ENCODE measurements around the gene FYN. TPM values are rescaled to one million over a fixed set of nuclear protein-coding genes. Genes with fewer than 3 reads are reported as not detected.

The FYN gene
- total RNA-seq, 2 donors from 2014 or later: 55.5 to 72.5 TPM

DNA sequence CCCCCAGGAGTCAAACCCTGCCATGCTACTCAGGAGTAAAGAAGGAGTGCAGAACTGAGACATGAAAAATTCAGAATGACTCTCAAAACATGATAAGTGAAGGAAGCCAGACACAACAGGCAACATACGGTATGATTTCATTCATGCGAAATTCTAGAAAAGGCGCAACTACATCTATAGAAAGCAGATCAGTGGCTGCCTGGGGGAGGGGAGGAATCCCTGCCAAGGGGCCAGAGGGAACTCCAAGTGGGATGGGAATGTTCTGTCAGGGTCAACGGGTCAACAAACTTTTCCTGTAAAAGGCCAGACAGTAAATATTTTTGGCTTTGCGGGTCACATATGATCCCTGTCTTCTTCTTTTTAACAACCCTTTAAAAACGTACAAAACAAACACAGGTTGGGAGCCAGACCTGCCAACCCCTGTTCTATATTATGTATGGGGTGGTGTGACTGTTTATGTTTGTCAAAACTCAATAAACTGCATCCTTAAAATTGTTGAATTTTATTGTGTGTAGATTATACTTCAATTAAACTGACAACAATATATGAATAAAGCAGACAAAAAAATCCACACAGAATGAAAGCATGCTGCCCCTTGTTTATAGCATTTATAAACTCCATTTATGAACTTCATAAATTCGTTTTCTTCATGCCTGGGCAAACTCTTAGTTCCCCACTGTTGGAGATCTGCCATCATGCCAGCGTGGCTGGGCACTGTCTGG lies 211.0 kb downstream of the FYN start:
- H3K4me1 ChIP-seq (ENCODE audit: control insufficient read depth in 1 of 2, low read depth in 2 of 2): peaks cover 31 to 74% of the 10 kb centered on the region in 2 donors
- TF ChIP-seq, protein P1, sequence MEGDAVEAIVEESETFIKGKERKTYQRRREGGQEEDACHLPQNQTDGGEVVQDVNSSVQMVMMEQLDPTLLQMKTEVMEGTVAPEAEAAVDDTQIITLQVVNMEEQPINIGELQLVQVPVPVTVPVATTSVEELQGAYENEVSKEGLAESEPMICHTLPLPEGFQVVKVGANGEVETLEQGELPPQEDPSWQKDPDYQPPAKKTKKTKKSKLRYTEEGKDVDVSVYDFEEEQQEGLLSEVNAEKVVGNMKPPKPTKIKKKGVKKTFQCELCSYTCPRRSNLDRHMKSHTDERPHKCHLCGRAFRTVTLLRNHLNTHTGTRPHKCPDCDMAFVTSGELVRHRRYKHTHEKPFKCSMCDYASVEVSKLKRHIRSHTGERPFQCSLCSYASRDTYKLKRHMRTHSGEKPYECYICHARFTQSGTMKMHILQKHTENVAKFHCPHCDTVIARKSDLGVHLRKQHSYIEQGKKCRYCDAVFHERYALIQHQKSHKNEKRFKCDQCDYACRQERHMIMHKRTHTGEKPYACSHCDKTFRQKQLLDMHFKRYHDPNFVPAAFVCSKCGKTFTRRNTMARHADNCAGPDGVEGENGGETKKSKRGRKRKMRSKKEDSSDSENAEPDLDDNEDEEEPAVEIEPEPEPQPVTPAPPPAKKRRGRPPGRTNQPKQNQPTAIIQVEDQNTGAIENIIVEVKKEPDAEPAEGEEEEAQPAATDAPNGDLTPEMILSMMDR (IDR thresholded peaks at IDR 0.05): no peak
- H3K36me3 ChIP-seq: no peaks in the 10 kb centered on the region
- ATAC-seq (ENCODE audit: insufficient number of reproducible peaks, low FRiP score, low read depth) (no peak), DNase-seq (ENCODE audit: low spot score) (no peak)
- peak overlapping the region; percentile 77 to 80 for H3K27ac ChIP-seq
- no peaks in the 10 kb centered on the region for H3K27me3 ChIP-seq (replicated peaks; ENCODE audit: insufficient read depth)
- no peaks in the 10 kb centered on the region for H3K9me3 ChIP-seq
- no peak overlapping the region for H3K4me3 ChIP-seq

DNA sequence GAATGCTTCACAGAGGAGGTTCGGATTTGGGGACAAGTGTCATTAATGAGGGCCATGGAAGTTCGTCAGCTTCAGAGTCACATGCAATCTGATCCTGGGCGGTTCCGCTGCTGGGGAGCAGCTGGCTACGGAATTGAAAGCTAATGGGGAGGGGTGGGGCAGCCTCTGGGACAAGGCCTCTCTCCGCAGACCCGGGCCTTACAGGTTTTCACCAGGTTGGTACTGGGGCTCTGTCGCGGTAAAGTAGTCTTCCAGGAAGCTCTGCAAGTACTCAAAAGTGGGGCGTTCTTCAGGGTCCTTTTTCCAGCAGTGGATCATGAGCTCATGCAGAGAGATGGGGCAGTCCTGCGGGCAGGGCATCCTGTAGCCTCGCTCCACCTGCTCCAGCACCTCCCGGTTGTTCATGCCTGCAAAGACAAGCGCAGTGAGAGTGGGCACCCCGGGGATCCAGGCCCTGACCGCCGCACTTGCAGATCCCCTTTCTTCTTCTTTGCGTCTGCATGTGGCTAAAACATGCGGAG lies 211.7 kb downstream of the FYN start:
- Histone ChIP-seq H3K36me3 (no peaks in the 10 kb centered on the region), H3K4me1 (ENCODE audit: control insufficient read depth in 1 of 2, low read depth in 2 of 2) (peaks cover 28 to 67% of the 10 kb centered on the region in 2 donors), H3K9me3 (no peaks in the 10 kb centered on the region), H3K27ac (no peak overlapping the region), H3K4me3 (no peak overlapping the region), H3K27me3 (replicated peaks; ENCODE audit: insufficient read depth) (no peaks in the 10 kb centered on the region)
- ATAC-seq (ENCODE audit: insufficient number of reproducible peaks, low FRiP score, low read depth) (no peak), DNase-seq (ENCODE audit: low spot score) (no peak)
- TF ChIP-seq, protein P1 (IDR thresholded peaks at IDR 0.05): no peak

DNA sequence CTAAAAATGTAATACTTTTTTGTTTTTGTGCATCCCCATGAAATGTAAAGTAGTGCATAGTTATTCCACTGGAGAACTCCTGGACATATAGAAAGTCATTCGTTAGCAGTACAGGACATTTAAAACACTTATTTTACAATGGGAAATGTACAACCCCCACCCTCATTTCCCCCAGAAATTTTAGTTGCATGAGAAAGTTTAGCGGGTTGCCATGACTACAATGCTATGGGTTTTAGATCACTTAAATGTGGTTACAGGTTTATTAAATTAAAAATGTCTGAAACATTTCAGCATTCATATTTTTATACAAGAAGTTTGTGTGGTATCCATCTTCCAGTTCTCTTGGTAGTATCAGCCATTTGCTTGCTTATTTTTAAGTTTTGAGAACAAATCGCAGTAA lies 212.7 kb downstream of the FYN start:
- TF ChIP-seq, protein P1 (IDR thresholded peaks at IDR 0.05): no peak
- DNase-seq (ENCODE audit: low spot score) (no peak), ATAC-seq (ENCODE audit: insufficient number of reproducible peaks, low FRiP score, low read depth) (no peak)
- no peaks in the 10 kb centered on the region for H3K9me3 ChIP-seq
- H3K4me3 ChIP-seq: no peak overlapping the region
- H3K36me3 ChIP-seq: no peaks in the 10 kb centered on the region
- H3K4me1 ChIP-seq (ENCODE audit: control insufficient read depth in 1 of 2, low read depth in 2 of 2): peaks cover 26 to 57% of the 10 kb centered on the region in 2 donors
- H3K27me3 ChIP-seq (replicated peaks; ENCODE audit: insufficient read depth): no peaks in the 10 kb centered on the region
- H3K27ac ChIP-seq: no peak overlapping the region

DNA sequence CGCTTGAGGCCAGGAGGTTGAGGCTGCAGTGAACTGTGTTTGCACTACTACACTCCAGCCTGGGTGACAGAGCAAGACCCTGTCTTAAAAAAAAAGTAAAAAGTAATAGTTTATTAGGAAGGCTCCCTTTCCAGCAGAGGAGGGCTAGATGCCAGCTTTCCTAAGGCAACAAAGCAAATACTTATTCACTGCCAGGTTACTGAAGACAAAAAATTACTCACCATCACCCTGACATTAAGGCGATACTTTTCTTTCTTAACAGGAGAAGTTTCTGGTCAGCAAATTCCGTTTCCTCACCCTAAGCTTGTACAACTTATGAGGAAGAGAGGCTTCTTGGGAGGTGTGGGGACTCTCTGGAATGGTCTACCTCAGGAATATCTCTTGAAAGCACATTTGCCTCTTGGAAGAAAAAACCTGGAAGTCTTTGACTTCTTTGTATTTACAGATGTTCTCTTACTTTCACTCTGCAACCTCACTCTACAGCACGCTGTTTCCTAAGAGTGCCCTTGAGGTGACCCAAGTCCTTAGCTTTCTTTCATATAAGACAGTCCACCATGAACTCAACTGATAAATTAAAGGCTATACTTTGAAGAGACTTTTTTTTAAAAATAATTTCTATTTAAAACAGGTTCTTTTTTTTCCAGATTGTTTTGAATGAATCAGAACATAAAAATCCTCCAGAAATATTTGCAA lies 214.6 kb downstream of the FYN start:
- no peaks in the 10 kb centered on the region for H3K36me3 ChIP-seq
- H3K4me1 ChIP-seq (ENCODE audit: control insufficient read depth in 1 of 2, low read depth in 2 of 2): peaks cover 17 to 38% of the 10 kb centered on the region in 2 donors
- TF ChIP-seq, protein P1 (IDR thresholded peaks at IDR 0.05): no peak
- no peaks in the 10 kb centered on the region for H3K27me3 ChIP-seq (replicated peaks; ENCODE audit: insufficient read depth)
- H3K9me3 ChIP-seq: no peaks in the 10 kb centered on the region
- ATAC-seq (ENCODE audit: insufficient number of reproducible peaks, low FRiP score, low read depth) (no peak), DNase-seq (ENCODE audit: low spot score) (no peak)
- H3K4me3 ChIP-seq: peak overlapping the region; percentile 17
- peak overlapping the region in 1 of 2 donors; percentile 9 for H3K27ac ChIP-seq

DNA sequence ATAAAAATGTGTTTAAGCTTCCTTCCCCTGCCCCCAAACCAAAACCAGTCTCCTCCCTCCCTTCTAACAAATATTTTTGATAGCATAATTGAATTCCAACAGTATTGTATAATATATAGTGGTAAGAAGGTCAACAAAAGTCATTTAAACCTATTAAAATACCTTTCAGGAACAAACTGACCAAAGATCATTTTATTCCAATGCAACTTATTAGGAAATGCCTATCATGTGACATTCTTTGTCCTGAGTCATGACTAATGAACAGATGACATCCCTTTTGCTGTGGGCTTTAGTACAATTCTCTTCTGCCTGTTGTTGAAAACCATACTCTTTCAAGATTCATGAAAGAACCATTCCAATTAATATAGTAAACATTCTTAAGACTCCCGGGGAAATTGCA lies 216.1 kb downstream of the FYN start:
- no peak overlapping the region for H3K4me3 ChIP-seq
- ATAC-seq (ENCODE audit: insufficient number of reproducible peaks, low FRiP score, low read depth) (no peak), DNase-seq (ENCODE audit: low spot score) (no peak)
- H3K36me3 ChIP-seq: no peaks in the 10 kb centered on the region
- H3K4me1 ChIP-seq (ENCODE audit: control insufficient read depth in 1 of 2, low read depth in 2 of 2): peaks cover 10 to 23% of the 10 kb centered on the region in 2 donors
- H3K27me3 ChIP-seq (replicated peaks; ENCODE audit: insufficient read depth): no peaks in the 10 kb centered on the region
- no peak overlapping the region for H3K27ac ChIP-seq
- no peaks in the 10 kb centered on the region for H3K9me3 ChIP-seq
- TF ChIP-seq, protein P1 (IDR thresholded peaks at IDR 0.05): no peak

Measured in thoracic aorta (tissue), 2 donors.